Breast epithelium (tissue), 4 donors: Measurements from ENCODE around the gene EBF3. TPM values are rescaled to one million over a fixed set of nuclear protein-coding genes. Genes with fewer than 3 reads are reported as not detected.

Experiments used
- DNase-seq, 2 donors: peaks; one replicate each; pipeline ENCODE4 v3.0.0-alpha.2; 2019; ENCODE audit warnings: low spot score in 2 of 2
- H3K27ac ChIP-seq, 2 donors: fragments of 200-600 bp; sonication (generic) in 1 of 2; one replicate each; pipeline ENCODE4 v1.5.1; 2016 to 2019; ENCODE audit warnings: mild to moderate bottlenecking in 1 of 2
- H3K27me3 ChIP-seq, 2 donors: fragments of 200-600 bp; sonication (generic) in 1 of 2; one replicate each; pipeline versions ENCODE4 v1.5.1 to v1.6.0; 2017 to 2019; ENCODE audit warnings: control low read depth in 1 of 2, mild to moderate bottlenecking in 1 of 2
- H3K36me3 ChIP-seq: fragments of 200-600 bp; one replicate; pipeline ENCODE4 v1.5.1; 2019
- H3K4me1 ChIP-seq, 2 donors: fragments of 200-600 bp; sonication (generic); one replicate each; pipeline ENCODE4 v1.5.1; 2016 to 2019; ENCODE audit warnings: control low read depth in 1 of 2
- H3K4me3 ChIP-seq, 3 donors: fragments of 200-600 bp; sonication (generic); 1 replicate in 2 of 3; 2 replicates in 1 of 3; pipeline ENCODE4 v1.5.1; 2016 to 2019; ENCODE audit warnings: mild to moderate bottlenecking in 3 of 3, moderate library complexity in 2 of 3
- H3K9me3 ChIP-seq, 2 donors: fragments of 200-600 bp; sonication (generic) in 1 of 2; one replicate each; pipeline ENCODE4 v1.5.1; 2016 to 2019; ENCODE audit warnings: control low read depth in 1 of 2
- POLR2A ChIP-seq: fragments of 450-650 bp; IDR thresholded peaks from one replicate; pipeline ENCODE4 v1.6.1; 2016; ENCODE audit warnings: antibody characterized with exemption, mild to moderate bottlenecking, moderate library complexity
- POLR2AphosphoS5 ChIP-seq, 3 donors: sonication (generic); formaldehyde crosslinking; IDR thresholded peaks; one replicate each; pipeline ENCODE4 v1.6.1; 2017; ENCODE audit warnings: antibody characterized with exemption in 3 of 3
- intact Hi-C: fragments of 100-400 bp; cut with DNase I; formaldehyde crosslinking; loops from one replicate; pipeline ENCODE4 v1.15.1; 2023; ENCODE audit warnings: low total_unique reads
- total RNA-seq, 3 donors: library from RNA; depleted of rRNA; stranded (reverse); fragments of >200 nt; gene quantifications; one replicate each; pipeline ENCODE4 v1.1.0, GENCODE V29; 2016
- TF ChIP-seq, protein P1 (sequence below), 3 donors: fragments of 450-650 bp; IDR thresholded peaks; one replicate each; pipeline ENCODE4 v1.5.1; 2016 to 2017; ENCODE audit warnings: antibody characterized with exemption in 3 of 3, mild to moderate bottlenecking in 3 of 3, moderate library complexity in 3 of 3

Gene EBF3
- total RNA-seq, 3 donors from 2014 or later: 4.2 to 28.0 (median 6.6) TPM

DNA sequence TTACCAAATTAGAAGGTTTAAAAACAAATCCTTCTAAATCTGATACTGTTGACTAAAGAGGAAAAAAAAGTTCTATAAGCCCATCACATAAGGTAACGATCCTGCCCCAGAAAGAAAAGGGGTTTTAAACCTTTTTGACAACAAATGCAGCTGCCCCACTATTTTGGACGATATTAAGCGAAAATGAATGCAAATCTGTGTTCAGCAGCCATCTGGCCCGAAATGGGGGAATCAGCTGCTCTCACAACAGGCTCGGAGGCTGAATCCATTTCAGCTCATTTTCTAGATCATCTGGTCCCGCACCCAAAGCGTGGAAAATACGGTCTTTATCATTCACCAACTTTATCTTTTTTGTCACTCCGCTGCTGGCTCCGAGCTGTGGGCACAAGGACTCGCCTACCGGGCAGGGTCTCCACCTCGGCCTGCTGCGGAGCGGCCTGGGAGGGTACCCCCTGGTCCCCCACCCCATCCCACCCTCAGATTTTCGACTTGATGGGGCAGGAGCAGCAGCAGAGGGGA lies 2.4 kb upstream of the EBF3 start:
- no peaks in the 10 kb centered on the region for H3K36me3 ChIP-seq
- peaks cover 25 to 95% of the 10 kb centered on the region in 2 donors for H3K27me3 ChIP-seq
- no peak for DNase-seq
- H3K27ac ChIP-seq: no peak overlapping the region
- no peak for TF ChIP-seq POLR2A
- TF ChIP-seq, protein P1, sequence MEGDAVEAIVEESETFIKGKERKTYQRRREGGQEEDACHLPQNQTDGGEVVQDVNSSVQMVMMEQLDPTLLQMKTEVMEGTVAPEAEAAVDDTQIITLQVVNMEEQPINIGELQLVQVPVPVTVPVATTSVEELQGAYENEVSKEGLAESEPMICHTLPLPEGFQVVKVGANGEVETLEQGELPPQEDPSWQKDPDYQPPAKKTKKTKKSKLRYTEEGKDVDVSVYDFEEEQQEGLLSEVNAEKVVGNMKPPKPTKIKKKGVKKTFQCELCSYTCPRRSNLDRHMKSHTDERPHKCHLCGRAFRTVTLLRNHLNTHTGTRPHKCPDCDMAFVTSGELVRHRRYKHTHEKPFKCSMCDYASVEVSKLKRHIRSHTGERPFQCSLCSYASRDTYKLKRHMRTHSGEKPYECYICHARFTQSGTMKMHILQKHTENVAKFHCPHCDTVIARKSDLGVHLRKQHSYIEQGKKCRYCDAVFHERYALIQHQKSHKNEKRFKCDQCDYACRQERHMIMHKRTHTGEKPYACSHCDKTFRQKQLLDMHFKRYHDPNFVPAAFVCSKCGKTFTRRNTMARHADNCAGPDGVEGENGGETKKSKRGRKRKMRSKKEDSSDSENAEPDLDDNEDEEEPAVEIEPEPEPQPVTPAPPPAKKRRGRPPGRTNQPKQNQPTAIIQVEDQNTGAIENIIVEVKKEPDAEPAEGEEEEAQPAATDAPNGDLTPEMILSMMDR (IDR thresholded peaks at IDR 0.05): no peak
- TF ChIP-seq POLR2AphosphoS5 (IDR thresholded peaks at IDR 0.05): no peak
- H3K4me3 ChIP-seq: no peak overlapping the region
- H3K9me3 ChIP-seq: no peaks in the 10 kb centered on the region
- intact Hi-C loops: no loop called here
- H3K4me1 ChIP-seq: peaks cover 4 to 13% of the 10 kb centered on the region in 2 donors

DNA sequence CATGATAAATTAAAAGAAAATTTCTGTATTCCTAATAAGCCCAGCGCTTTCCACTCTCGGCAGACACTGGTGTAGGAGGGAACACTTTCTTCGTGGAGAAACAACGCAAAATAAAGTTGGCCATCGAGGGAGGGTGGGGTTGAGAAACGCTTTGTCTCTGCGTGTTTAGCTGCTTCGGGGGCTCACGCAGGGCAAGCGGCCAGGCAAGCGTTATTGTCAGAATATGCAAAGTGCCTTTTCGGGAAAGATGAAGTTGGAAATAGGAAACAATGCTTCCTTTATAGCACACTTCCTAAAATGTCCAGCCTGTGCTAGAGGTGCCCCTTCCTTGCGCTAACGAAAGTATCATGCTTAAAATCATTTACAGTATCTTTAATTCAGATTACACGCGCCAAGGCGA lies 1.9 kb upstream of the EBF3 start:
- Histone ChIP-seq H3K27ac (no peak overlapping the region), H3K9me3 (no peaks in the 10 kb centered on the region), H3K4me1 (peaks cover 0 to 8% of the 10 kb centered on the region in 2 donors), H3K36me3 (no peaks in the 10 kb centered on the region), H3K4me3 (peak overlapping the region in 1 of 3 donors; percentile 53), H3K27me3 (peaks cover 25 to 95% of the 10 kb centered on the region in 2 donors)
- TF ChIP-seq, protein P1 (IDR thresholded peaks at IDR 0.05): no peak
- TF ChIP-seq POLR2AphosphoS5 (IDR thresholded peaks at IDR 0.05): no peak
- TF ChIP-seq POLR2A: no peak
- no peak for DNase-seq
- intact Hi-C loops: loop anchor here (2.0 kb wide), 1 partner anchor 933 kb away; no protein-coding TSS in a partner anchor

DNA sequence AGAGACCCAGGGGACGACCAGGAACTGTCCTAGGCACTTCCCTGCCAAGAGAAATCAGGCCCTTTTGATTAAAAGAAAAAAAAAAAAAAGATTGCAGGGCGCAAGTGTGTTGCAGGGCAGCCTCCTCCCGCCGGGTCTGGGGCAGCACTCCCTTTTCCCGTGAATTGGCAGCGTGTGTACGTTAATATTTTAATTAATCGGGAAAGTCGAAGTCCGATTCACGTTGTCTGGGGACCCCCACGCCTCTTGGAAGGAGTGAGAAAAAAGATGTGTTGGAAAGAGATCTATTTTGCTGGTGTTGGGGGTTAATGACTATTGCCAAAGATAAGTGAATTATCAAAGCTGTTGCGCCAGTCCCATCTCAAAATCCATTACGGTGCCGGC lies 1.3 kb upstream of the EBF3 start:
- Histone ChIP-seq H3K36me3 (no peaks in the 10 kb centered on the region), H3K9me3 (no peaks in the 10 kb centered on the region), H3K27ac (peak overlapping the region in 1 of 2 donors; percentile 43), H3K27me3 (peaks cover 21 to 95% of the 10 kb centered on the region in 2 donors), H3K4me1 (peaks cover 0 to 4% of the 10 kb centered on the region in 2 donors), H3K4me3 (peak overlapping the region; percentile 53 to 86 (median 55))
- DNase-seq: no peak
- intact Hi-C loops: loop anchor here (2.0 kb wide), 1 partner anchor 933 kb away; no protein-coding TSS in a partner anchor
- TF ChIP-seq POLR2AphosphoS5 (IDR thresholded peaks at IDR 0.05): no peak

DNA sequence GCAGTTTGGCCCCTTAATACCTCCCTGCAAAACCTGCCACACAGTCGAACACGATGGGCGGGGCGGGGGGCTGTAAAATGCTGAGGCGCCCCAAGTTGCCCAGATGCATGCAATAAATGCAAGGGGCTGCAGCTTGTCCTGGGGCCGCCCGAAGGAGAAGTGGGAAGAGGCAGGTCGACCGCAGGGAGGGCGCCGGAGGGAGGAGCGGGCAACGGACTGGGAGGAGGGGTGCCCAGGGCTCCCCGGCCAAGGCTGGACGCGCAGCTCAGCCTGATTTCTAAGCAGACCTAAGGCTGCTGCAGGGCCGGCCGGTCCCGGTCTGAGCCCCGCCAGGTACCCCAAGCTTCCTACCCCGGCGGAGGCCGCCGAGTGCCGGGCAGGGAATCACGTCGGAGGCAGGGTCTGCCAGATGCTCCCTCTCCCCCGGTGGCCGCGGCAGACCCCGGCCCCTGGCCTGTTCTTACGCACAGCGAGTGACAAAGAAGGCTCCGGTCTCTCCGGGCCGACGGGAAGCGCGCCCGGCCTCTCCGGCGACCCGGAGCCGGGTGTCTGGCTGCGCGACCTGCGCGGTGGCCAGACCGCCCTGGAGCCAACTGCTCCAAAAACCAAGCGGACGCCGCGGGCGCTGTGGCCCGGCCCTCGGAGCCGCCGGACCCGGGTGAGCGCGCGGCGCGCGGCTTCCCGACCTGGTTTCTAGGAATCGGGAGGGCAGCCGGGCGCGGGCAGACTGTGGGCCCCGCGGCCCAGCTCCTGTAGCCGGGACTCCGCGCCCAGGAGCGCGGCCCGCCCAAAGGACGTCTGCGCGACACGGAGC lies 744 bp upstream of the EBF3 start:
- peak overlapping the region in 1 of 2 donors; percentile 43 for H3K27ac ChIP-seq
- no peak for DNase-seq
- peaks cover 0 to 4% of the 10 kb centered on the region in 2 donors for H3K4me1 ChIP-seq
- TF ChIP-seq POLR2A: no peak
- TF ChIP-seq POLR2AphosphoS5 (IDR thresholded peaks at IDR 0.05): no peak
- TF ChIP-seq, protein P1 (IDR thresholded peaks at IDR 0.05): no peak
- H3K4me3 ChIP-seq: peak overlapping the region; percentile 53 to 86 (median 55)
- H3K9me3 ChIP-seq: no peaks in the 10 kb centered on the region
- peaks cover 22 to 95% of the 10 kb centered on the region in 2 donors for H3K27me3 ChIP-seq
- H3K36me3 ChIP-seq: no peaks in the 10 kb centered on the region
- intact Hi-C loops: loop anchor here (2.0 kb wide), 1 partner anchor 932 kb away; no protein-coding TSS in a partner anchor

DNA sequence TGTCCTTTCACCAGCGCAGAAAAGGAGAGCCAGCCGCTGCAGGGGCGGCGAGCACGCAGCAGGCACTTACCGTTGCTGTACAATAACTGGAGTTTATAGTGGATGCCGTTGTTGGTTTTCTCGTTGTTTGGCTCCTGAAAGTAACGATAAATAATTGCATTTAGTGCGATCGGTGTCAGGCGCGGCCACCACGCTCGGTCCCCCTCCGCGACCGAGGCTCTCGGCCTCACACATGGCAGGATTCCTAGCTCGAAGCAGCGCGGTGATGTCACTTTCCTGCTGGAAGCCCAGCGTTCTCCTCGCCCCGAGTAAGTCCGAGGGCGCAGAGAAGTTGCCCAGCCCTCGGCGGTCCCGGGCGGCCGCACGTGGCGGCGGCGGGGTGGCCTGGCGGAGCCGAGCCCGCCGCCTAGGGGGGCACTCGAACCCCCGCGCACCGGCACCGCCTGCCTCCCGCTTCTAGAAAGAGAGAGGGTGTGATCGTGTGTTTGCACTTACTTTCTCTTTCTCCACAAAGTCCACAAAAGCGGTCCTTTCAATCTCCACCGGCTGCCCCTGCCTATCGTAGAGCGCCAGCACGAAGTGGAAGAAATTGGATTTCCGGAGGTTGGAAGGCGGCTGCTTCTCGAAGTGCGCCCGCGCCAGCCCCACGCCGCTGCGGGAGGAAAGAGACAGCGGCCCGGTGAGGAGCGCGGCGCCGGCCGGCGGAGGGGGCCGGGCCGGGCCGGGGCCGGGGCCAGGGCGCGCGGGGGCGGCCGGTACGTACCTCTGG lies 1.0 kb downstream of the EBF3 start:
- peak overlapping the region; percentile 55 to 86 (median 79) for H3K4me3 ChIP-seq
- H3K9me3 ChIP-seq: no peaks in the 10 kb centered on the region
- TF ChIP-seq, protein P1 (IDR thresholded peaks at IDR 0.05): no peak
- TF ChIP-seq POLR2AphosphoS5 (IDR thresholded peaks at IDR 0.05): peak in 1 of 3 donors; percentile 35
- TF ChIP-seq POLR2A: no peak
- H3K27me3 ChIP-seq: peaks cover 23 to 95% of the 10 kb centered on the region in 2 donors
- peak overlapping the region in 1 of 2 donors; percentile 85 for H3K27ac ChIP-seq
- H3K36me3 ChIP-seq: no peaks in the 10 kb centered on the region
- intact Hi-C loops: no loop called here
- no peak for DNase-seq
- no peaks in the 10 kb centered on the region for H3K4me1 ChIP-seq
